Measurements from ENCODE around the gene HACD4. TPM values are rescaled to one million over a fixed set of nuclear protein-coding genes. Genes with fewer than 3 reads are reported as not detected.

HACD4 gene
- total RNA-seq, 1 donor from 2014 or later = 1.1 TPM

DNA sequence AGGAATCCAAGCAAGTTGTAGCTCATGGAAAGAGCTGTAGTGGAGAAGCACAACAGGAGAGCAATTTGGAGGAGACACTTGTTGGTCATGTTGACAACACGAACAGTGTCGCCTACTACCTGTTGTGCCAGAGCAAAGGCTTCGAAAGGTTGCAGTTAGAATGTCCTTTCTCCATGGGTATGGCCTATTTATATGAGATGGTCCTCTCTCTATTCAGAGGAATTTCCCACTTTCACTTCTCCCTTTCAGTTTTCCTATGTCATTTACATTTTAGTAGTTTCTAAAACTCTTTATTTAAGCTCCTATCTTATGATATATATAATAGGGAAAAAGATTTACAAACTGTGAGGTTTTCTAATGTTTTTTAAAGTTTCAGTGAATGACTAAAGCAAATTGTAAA lies 46.3 kb upstream of the HACD4 start, which contains the start of gene IFNB1:
IFNB1 (minus strand) TSS at position 162 of the 400 bp plus-strand sequence; CDS start at position 89, 73 bp downstream.
- Mint-ChIP-seq H3K27me3 (ENCODE audit: insufficient read depth, low read depth) (peaks cover 2% of the 10 kb centered on the region), H3K4me1 (peaks cover 13% of the 10 kb centered on the region), H3K27ac (no peak within 1 kb of the TSS), H3K4me3 (no peak within 1 kb of the TSS), H3K36me3 (no peaks in the 10 kb centered on the region), H3K9me3 (no peaks in the 10 kb centered on the region)
- no peak within 1 kb of the TSS for H2AFZ ChIP-seq (replicated peaks)
- no peaks in the 10 kb centered on the region for H3K27me3 ChIP-seq
- no peak within 1 kb of the TSS for H3K4me2 ChIP-seq
- peaks cover 15% of the 10 kb centered on the region for H3K4me1 ChIP-seq
- H3K36me3 ChIP-seq = no peaks in the 10 kb centered on the region
- no peak for DNase-seq (ENCODE audit: low spot score)
- H4K20me1 ChIP-seq (ENCODE audit: low read depth) = no peaks in the 10 kb centered on the region
- H3K27ac ChIP-seq = no peak within 1 kb of the TSS
- H3K4me3 ChIP-seq = no peak within 1 kb of the TSS
- TF ChIP-seq EZH2phosphoT487 (IDR thresholded peaks at IDR 0.05) (no peak), EZH2 (IDR thresholded peaks at IDR 0.05) (no peak)
- TF ChIP-seq, protein P1, sequence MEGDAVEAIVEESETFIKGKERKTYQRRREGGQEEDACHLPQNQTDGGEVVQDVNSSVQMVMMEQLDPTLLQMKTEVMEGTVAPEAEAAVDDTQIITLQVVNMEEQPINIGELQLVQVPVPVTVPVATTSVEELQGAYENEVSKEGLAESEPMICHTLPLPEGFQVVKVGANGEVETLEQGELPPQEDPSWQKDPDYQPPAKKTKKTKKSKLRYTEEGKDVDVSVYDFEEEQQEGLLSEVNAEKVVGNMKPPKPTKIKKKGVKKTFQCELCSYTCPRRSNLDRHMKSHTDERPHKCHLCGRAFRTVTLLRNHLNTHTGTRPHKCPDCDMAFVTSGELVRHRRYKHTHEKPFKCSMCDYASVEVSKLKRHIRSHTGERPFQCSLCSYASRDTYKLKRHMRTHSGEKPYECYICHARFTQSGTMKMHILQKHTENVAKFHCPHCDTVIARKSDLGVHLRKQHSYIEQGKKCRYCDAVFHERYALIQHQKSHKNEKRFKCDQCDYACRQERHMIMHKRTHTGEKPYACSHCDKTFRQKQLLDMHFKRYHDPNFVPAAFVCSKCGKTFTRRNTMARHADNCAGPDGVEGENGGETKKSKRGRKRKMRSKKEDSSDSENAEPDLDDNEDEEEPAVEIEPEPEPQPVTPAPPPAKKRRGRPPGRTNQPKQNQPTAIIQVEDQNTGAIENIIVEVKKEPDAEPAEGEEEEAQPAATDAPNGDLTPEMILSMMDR (IDR thresholded peaks at IDR 0.05) = no peak
- no peaks in the 10 kb centered on the region for H3F3A ChIP-seq (ENCODE audit: low read depth)
- no peaks in the 10 kb centered on the region for H3K9me3 ChIP-seq (ENCODE audit: low read depth)
- H3K79me2 ChIP-seq (ENCODE audit: low read depth) = no peaks in the 10 kb centered on the region
- no peak within 1 kb of the TSS for H3K9ac ChIP-seq

DNA sequence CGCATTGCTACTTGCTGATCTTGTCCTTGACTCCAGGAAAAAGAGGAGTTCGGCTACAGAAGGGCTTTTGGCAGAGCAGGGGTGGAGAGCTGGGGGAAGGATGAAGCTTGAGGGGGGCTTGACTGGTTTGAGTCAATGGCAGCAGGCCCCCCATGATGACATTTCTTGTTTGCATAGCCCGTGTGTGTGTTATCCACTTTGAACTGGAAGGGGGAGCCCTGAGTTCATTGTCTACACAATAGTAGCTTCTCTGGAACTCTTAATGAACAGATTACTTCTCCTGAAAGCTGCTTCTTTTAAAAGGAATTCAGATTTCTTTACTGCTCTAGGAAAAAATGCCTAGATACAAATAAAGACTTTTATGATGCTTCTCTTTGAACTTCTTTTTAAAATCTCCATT lies 44.0 kb upstream of the HACD4 start:
- Mint-ChIP-seq H3K27me3 (ENCODE audit: insufficient read depth, low read depth) (no peaks in the 10 kb centered on the region), H3K4me1 (peaks cover 13% of the 10 kb centered on the region), H3K36me3 (no peaks in the 10 kb centered on the region), H3K27ac (peak overlapping the region; percentile 10), H3K4me3 (no peak overlapping the region), H3K9me3 (peaks cover 2% of the 10 kb centered on the region)
- H3F3A ChIP-seq (ENCODE audit: low read depth) = no peaks in the 10 kb centered on the region
- no peak overlapping the region for H2AFZ ChIP-seq (replicated peaks)
- H3K79me2 ChIP-seq (ENCODE audit: low read depth) = no peaks in the 10 kb centered on the region
- H3K4me3 ChIP-seq = no peak overlapping the region
- H3K9me3 ChIP-seq (ENCODE audit: low read depth) = no peaks in the 10 kb centered on the region
- TF ChIP-seq EZH2phosphoT487 (IDR thresholded peaks at IDR 0.05) (no peak), EZH2 (IDR thresholded peaks at IDR 0.05) (no peak)
- TF ChIP-seq, protein P1 (IDR thresholded peaks at IDR 0.05) = no peak
- no peaks in the 10 kb centered on the region for H3K36me3 ChIP-seq
- H3K9ac ChIP-seq = no peak overlapping the region
- no peaks in the 10 kb centered on the region for H4K20me1 ChIP-seq (ENCODE audit: low read depth)
- H3K27me3 ChIP-seq = no peaks in the 10 kb centered on the region
- peak; percentile 36 for DNase-seq (ENCODE audit: low spot score)
- no peak overlapping the region for H3K4me2 ChIP-seq
- peaks cover 12% of the 10 kb centered on the region for H3K4me1 ChIP-seq
- H3K27ac ChIP-seq = no peak overlapping the region

DNA sequence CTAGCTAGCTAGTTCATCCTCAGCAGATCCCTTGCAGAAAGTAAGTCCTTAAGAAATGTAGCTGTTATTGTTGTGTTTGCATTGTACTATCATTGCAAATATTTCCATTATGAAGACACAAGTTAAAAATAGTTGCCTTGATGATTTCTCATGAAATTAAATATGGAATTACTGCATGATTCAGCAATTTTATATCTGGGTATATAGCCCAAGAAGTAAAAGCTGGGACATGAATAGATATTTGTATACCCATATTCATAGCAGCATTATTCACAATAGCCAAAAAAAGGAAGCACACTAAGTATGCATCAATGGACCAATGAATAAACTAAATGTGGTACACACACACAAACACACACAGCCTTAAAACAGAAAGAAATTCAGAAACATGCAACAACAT lies 39.5 kb upstream of the HACD4 start:
- Mint-ChIP-seq H3K4me3 (no peak overlapping the region), H3K36me3 (no peaks in the 10 kb centered on the region), H3K27me3 (ENCODE audit: insufficient read depth, low read depth) (no peaks in the 10 kb centered on the region), H3K4me1 (peaks cover 9% of the 10 kb centered on the region), H3K9me3 (peaks cover 2% of the 10 kb centered on the region), H3K27ac (no peak overlapping the region)
- Histone ChIP-seq H3K4me2 (no peak overlapping the region), H3F3A (ENCODE audit: low read depth) (no peaks in the 10 kb centered on the region), H3K79me2 (ENCODE audit: low read depth) (no peaks in the 10 kb centered on the region), H3K9me3 (ENCODE audit: low read depth) (no peaks in the 10 kb centered on the region), H3K4me3 (no peak overlapping the region), H3K27ac (no peak overlapping the region), H2AFZ (replicated peaks) (no peak overlapping the region), H3K36me3 (no peaks in the 10 kb centered on the region), H3K27me3 (no peaks in the 10 kb centered on the region), H4K20me1 (ENCODE audit: low read depth) (no peaks in the 10 kb centered on the region), H3K4me1 (peaks cover 10% of the 10 kb centered on the region), H3K9ac (no peak overlapping the region)
- TF ChIP-seq EZH2phosphoT487 (IDR thresholded peaks at IDR 0.05) (no peak), EZH2 (IDR thresholded peaks at IDR 0.05) (no peak)
- TF ChIP-seq, protein P1 (IDR thresholded peaks at IDR 0.05) = no peak
- DNase-seq (ENCODE audit: low spot score) = no peak
